ENCODE results near the gene GAREM1. TPM values are rescaled to one million over a fixed set of nuclear protein-coding genes. Genes with fewer than 3 reads are reported as not detected.

The GAREM1 gene
- total and polyA plus RNA-seq, 4 donors, result 1.5 to 7.5 (median 2.0) TPM

- Histone ChIP-seq H3K9me3 (ENCODE audit: control insufficient read depth in 4 of 4, low read length in 3 of 4) (peaks cover 0 to 4% (median 0%) of the 10 kb centered on the region in 4 donors), H3K27me3 (ENCODE audit: control insufficient read depth in 4 of 4, insufficient read depth in 4 of 4, low read length in 3 of 4) (no peaks in the 10 kb centered on the region), H3K27ac (ENCODE audit: low read depth in 1 of 2, low read length in 2 of 2) (peak overlapping the region; percentile 42 to 49), H3K4me3 (ENCODE audit: low read depth in 1 of 3, low read length in 3 of 3) (no peak overlapping the region), H3K4me1 (ENCODE audit: control insufficient read depth in 4 of 4, insufficient read depth in 4 of 4, low read length in 3 of 4) (peaks cover 2 to 35% (median 13%) of the 10 kb centered on the region in 4 donors), H3K9ac (ENCODE audit: low read depth in 1 of 2, low read length in 2 of 2) (no peak overlapping the region), H3K36me3 (ENCODE audit: control insufficient read depth in 4 of 4, insufficient read depth in 3 of 4, low read depth in 1 of 4, low read length in 3 of 4) (no peaks in the 10 kb centered on the region)
- 62% methylated on average over 5 of the region's 5 CpGs for WGBS
- DNase-seq (ENCODE audit: low spot score), result no peak
- peak; percentile 44 to 58 for TF ChIP-seq RXRA (IDR thresholded peaks at IDR 0.05)
- TF ChIP-seq TAF1 (conservative IDR thresholded peaks at IDR 0.05), result no peak
- TF ChIP-seq JUND (IDR thresholded peaks at IDR 0.05), result peak in 1 of 2 donors; percentile 69
- no peak for TF ChIP-seq FOXA2 (IDR thresholded peaks at IDR 0.05)
- peak; percentile 19 to 35 for TF ChIP-seq RAD21 (IDR thresholded peaks at IDR 0.05)
- TF ChIP-seq, protein P1, sequence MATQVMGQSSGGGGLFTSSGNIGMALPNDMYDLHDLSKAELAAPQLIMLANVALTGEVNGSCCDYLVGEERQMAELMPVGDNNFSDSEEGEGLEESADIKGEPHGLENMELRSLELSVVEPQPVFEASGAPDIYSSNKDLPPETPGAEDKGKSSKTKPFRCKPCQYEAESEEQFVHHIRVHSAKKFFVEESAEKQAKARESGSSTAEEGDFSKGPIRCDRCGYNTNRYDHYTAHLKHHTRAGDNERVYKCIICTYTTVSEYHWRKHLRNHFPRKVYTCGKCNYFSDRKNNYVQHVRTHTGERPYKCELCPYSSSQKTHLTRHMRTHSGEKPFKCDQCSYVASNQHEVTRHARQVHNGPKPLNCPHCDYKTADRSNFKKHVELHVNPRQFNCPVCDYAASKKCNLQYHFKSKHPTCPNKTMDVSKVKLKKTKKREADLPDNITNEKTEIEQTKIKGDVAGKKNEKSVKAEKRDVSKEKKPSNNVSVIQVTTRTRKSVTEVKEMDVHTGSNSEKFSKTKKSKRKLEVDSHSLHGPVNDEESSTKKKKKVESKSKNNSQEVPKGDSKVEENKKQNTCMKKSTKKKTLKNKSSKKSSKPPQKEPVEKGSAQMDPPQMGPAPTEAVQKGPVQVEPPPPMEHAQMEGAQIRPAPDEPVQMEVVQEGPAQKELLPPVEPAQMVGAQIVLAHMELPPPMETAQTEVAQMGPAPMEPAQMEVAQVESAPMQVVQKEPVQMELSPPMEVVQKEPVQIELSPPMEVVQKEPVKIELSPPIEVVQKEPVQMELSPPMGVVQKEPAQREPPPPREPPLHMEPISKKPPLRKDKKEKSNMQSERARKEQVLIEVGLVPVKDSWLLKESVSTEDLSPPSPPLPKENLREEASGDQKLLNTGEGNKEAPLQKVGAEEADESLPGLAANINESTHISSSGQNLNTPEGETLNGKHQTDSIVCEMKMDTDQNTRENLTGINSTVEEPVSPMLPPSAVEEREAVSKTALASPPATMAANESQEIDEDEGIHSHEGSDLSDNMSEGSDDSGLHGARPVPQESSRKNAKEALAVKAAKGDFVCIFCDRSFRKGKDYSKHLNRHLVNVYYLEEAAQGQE (IDR thresholded peaks at IDR 0.05), result peak; percentile 31
- peak; percentile 55 for TF ChIP-seq YY1 (IDR thresholded peaks at IDR 0.05)
- no peak for TF ChIP-seq CTCF (IDR thresholded peaks at IDR 0.05; ENCODE audit: low read depth, low read length, missing input control)
- no peak for TF ChIP-seq FOXA1 (IDR thresholded peaks at IDR 0.05)
- peak; percentile 95 to 97 for TF ChIP-seq HNF4A (conservative IDR thresholded peaks at IDR 0.05)
- no peak for TF ChIP-seq NR2F2 (IDR thresholded peaks at IDR 0.05)
- peak; percentile 68 for TF ChIP-seq SP1 (IDR thresholded peaks at IDR 0.05)
- no peak for TF ChIP-seq ATF3 (IDR thresholded peaks at IDR 0.05)
- no peak for TF ChIP-seq GABPA (IDR thresholded peaks at IDR 0.05 in 1 of 2, conservative IDR thresholded peaks at IDR 0.05 in 1 of 2)
- TF ChIP-seq EGR1 (IDR thresholded peaks at IDR 0.05; ENCODE audit: low read depth in 2 of 2), result no peak
- TF ChIP-seq HNF4G (IDR thresholded peaks at IDR 0.05), result peak; percentile 85
- TF ChIP-seq, protein P2, sequence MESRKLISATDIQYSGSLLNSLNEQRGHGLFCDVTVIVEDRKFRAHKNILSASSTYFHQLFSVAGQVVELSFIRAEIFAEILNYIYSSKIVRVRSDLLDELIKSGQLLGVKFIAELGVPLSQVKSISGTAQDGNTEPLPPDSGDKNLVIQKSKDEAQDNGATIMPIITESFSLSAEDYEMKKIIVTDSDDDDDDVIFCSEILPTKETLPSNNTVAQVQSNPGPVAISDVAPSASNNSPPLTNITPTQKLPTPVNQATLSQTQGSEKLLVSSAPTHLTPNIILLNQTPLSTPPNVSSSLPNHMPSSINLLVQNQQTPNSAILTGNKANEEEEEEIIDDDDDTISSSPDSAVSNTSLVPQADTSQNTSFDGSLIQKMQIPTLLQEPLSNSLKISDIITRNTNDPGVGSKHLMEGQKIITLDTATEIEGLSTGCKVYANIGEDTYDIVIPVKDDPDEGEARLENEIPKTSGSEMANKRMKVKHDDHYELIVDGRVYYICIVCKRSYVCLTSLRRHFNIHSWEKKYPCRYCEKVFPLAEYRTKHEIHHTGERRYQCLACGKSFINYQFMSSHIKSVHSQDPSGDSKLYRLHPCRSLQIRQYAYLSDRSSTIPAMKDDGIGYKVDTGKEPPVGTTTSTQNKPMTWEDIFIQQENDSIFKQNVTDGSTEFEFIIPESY (IDR thresholded peaks at IDR 0.05), result peak; percentile 30
- TF ChIP-seq MAX (IDR thresholded peaks at IDR 0.05), result peak; percentile 21
Measured at GRCh38 chr18:32435631-32436500, 34.8 kb downstream of the GAREM1 start.
